Measurements from ENCODE around the gene KRT76. TPM values are rescaled to one million over a fixed set of nuclear protein-coding genes. Genes with fewer than 3 reads are reported as not detected.

KRT76 gene
- total RNA-seq, 2 donors from 2014 or later = not detected

- no peaks in the 10 kb centered on the region for H3K9me3 ChIP-seq
- H3K4me3 ChIP-seq = no peak overlapping the region
- no peak for TF ChIP-seq CTCF (IDR thresholded peaks at IDR 0.05)
- intact Hi-C loops (cut with DNase I) = no loop called here
- H3K27ac ChIP-seq = no peak overlapping the region
- H3K9ac ChIP-seq (ENCODE audit: low read depth in 2 of 2, low read length in 2 of 2) = no peak overlapping the region
- no peaks in the 10 kb centered on the region for H3K4me1 ChIP-seq
- no peaks in the 10 kb centered on the region for H3K36me3 ChIP-seq
- no peak for DNase-seq
- H3K27me3 ChIP-seq = no peaks in the 10 kb centered on the region
These were observed 34.3 kb upstream of the KRT76 start for GRCh38 chr12:52811191-52812072.

- no peaks in the 10 kb centered on the region for H3K36me3 ChIP-seq
- H3K4me1 ChIP-seq = no peaks in the 10 kb centered on the region
- no peak for DNase-seq
- H3K9me3 ChIP-seq = no peaks in the 10 kb centered on the region
- no peak for TF ChIP-seq CTCF (IDR thresholded peaks at IDR 0.05)
- no peak overlapping the region for H3K9ac ChIP-seq (ENCODE audit: low read depth in 2 of 2, low read length in 2 of 2)
- no peaks in the 10 kb centered on the region for H3K27me3 ChIP-seq
- no peak overlapping the region for H3K4me3 ChIP-seq
- H3K27ac ChIP-seq = no peak overlapping the region
- intact Hi-C loops (cut with DNase I) = no loop called here
These were observed 33.4 kb upstream of the KRT76 start for GRCh38 chr12:52810554-52810953.

- no peak for DNase-seq
- Histone ChIP-seq H3K9me3 (no peaks in the 10 kb centered on the region), H3K36me3 (no peaks in the 10 kb centered on the region), H3K4me3 (no peak overlapping the region), H3K27me3 (no peaks in the 10 kb centered on the region), H3K4me1 (no peaks in the 10 kb centered on the region), H3K9ac (ENCODE audit: low read depth in 2 of 2, low read length in 2 of 2) (no peak overlapping the region), H3K27ac (no peak overlapping the region)
- no peak for TF ChIP-seq CTCF (IDR thresholded peaks at IDR 0.05)
- intact Hi-C loops (cut with DNase I) = no loop called here
These were observed 32.0 kb upstream of the KRT76 start for GRCh38 chr12:52809166-52809565.

- intact Hi-C loops (cut with DNase I) = no loop called here
- H3K9ac ChIP-seq (ENCODE audit: low read depth in 2 of 2, low read length in 2 of 2) = no peak overlapping the region
- no peak overlapping the region for H3K4me3 ChIP-seq
- no peak for DNase-seq
- no peak overlapping the region for H3K27ac ChIP-seq
- no peak for TF ChIP-seq CTCF (IDR thresholded peaks at IDR 0.05)
- no peaks in the 10 kb centered on the region for H3K36me3 ChIP-seq
- H3K27me3 ChIP-seq = no peaks in the 10 kb centered on the region
- no peaks in the 10 kb centered on the region for H3K4me1 ChIP-seq
- H3K9me3 ChIP-seq = no peaks in the 10 kb centered on the region
These were observed 31.5 kb upstream of the KRT76 start for GRCh38 chr12:52808573-52809160.

DNA sequence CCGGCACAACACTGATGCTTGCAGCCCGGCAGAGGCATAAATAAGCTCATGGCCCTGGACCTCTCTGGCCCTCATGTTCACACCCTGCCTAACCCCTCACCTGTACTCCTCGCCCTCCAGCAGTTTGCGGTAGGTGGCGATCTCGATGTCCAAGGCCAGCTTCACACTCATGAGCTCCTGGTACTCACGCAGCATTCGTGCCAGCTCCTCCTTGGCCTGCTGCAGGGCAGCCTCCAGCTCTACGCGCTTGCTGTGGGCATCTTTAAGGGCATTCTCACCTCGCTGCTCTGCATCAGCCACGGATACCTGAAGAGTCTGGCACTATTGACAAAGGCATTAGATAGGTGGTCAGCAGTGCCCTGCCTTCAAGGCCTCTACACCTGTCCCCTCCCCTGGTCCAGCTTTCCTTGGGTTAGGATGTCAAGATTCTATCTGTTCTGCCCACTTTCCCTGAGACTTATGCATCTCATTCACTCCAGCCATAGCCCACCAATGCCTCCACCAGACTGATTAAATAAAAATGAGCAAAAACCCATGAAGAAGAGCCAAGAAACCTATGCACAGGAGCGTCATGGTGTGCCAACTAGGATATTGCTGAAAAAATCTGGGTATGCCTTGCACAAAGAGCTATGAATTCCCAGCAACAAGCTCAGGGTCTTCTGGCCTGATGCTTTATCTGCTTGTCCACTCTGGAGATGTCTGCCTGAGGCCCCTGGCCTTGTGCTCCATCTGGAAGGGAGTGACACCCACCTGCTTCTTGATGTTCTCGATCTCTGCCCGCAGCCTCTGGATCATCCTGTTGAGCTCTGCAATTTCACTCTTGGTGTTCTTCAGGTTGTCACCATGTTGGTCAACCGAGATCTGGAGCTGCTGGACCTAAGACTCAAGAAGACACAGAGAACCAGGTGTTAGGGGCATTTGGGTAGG, 30.7 kb upstream of the KRT76 start:
- no peak for DNase-seq
- no peak overlapping the region for H3K9ac ChIP-seq (ENCODE audit: low read depth in 2 of 2, low read length in 2 of 2)
- H3K4me3 ChIP-seq = no peak overlapping the region
- no peak for TF ChIP-seq CTCF (IDR thresholded peaks at IDR 0.05)
- H3K27me3 ChIP-seq = no peaks in the 10 kb centered on the region
- intact Hi-C loops (cut with DNase I) = no loop called here
- H3K4me1 ChIP-seq = no peaks in the 10 kb centered on the region
- no peaks in the 10 kb centered on the region for H3K9me3 ChIP-seq
- no peaks in the 10 kb centered on the region for H3K36me3 ChIP-seq
- no peak overlapping the region for H3K27ac ChIP-seq
